Thyroid gland (tissue), 4 donors: ENCODE results near the gene SLBP. TPM values are rescaled to one million over a fixed set of nuclear protein-coding genes. Genes with fewer than 3 reads are reported as not detected.
A peak's percentile ranks its signal among the peaks of the same experiment; 100 is the strongest.

ENCODE experiments used
- DNase-seq, 2 donors: peaks; one replicate each; pipeline ENCODE4 v3.0.0-alpha.2; 2019
- H3K27ac ChIP-seq, 3 donors: fragments of 200-600 bp; sonication (generic); 1 replicate in 2 of 3; 2 replicates in 1 of 3; pipeline ENCODE4 v1.5.1; 2016 to 2019; ENCODE audit warnings: mild to moderate bottlenecking in 1 of 3, moderate library complexity in 1 of 3
- H3K27me3 ChIP-seq: fragments of 200-600 bp; sonication (generic); one replicate; pipeline ENCODE4 v1.5.1; 2019
- H3K36me3 ChIP-seq, 2 donors: fragments of 200-600 bp; sonication (generic); one replicate each; pipeline ENCODE4 v1.5.1; 2016 to 2019
- H3K4me1 ChIP-seq, 2 donors: fragments of 200-600 bp; sonication (generic); one replicate each; pipeline ENCODE4 v1.5.1; 2017 to 2019
- H3K4me3 ChIP-seq, 3 donors: fragments of 200-600 bp; sonication (generic); replicated peaks in 1 of 3; 1 replicate in 2 of 3; 2 replicates in 1 of 3; pipeline ENCODE4 v1.5.1; 2016; ENCODE audit warnings: mild to moderate bottlenecking in 1 of 3
- H3K9me3 ChIP-seq: fragments of 200-600 bp; sonication (generic); one replicate; pipeline ENCODE4 v1.5.1; 2017
- CTCF ChIP-seq, 6 experiments: fragments of 200-600 bp in 3 of 6; fragments of 450-650 bp in 3 of 6; sonication (generic) in 3 of 6; IDR thresholded peaks; one replicate each; pipeline ENCODE4 v1.5.1; 2016 to 2019; ENCODE audit warnings: antibody characterized with exemption in 6 of 6, mild to moderate bottlenecking in 2 of 6, inconsistent platforms in 1 of 6, moderate library complexity in 1 of 6
- POLR2A ChIP-seq, 2 donors: fragments of 450-650 bp; IDR thresholded peaks; one replicate each; pipeline ENCODE4 v1.6.1; 2017; ENCODE audit warnings: antibody characterized with exemption in 2 of 2, mild to moderate bottlenecking in 2 of 2, moderate library complexity in 1 of 2
- WGBS, 2 donors: methylation state at CpG; one replicate each; pipeline ENCODE4 v1.1.5; 2017; 5-methylcytosine and 5-hydroxymethylcytosine counted together
- intact Hi-C: fragments of 100-400 bp; cut with DNase I; formaldehyde crosslinking; loops from one replicate; pipeline ENCODE4 v1.15.1; 2023
- total RNA-seq, 4 donors: library from RNA; depleted of rRNA; stranded (reverse); fragments of >200 nt; gene quantifications; one replicate each; pipeline ENCODE4 v1.2.3, GENCODE V29; 2016

SLBP gene
- total RNA-seq, 4 donors from 2014 or later: 41.2 to 48.5 (median 43.3) TPM

- 57 to 61% methylated on average over 13 of the region's 17 CpGs for WGBS, 2 donors
- no peak overlapping the region for H3K4me3 ChIP-seq
- H3K9me3 ChIP-seq: no peaks in the 10 kb centered on the region
- peak overlapping the region in 2 of 3 donors; percentile 14 to 38 for H3K27ac ChIP-seq
- peak; percentile 91 to 95 for DNase-seq
- peaks cover 0 to 40% of the 10 kb centered on the region in 2 donors for H3K4me1 ChIP-seq
- H3K27me3 ChIP-seq: no peaks in the 10 kb centered on the region
- intact Hi-C loops: loop anchor here (10.0 kb wide), 1 partner anchor 372 kb away; no protein-coding TSS in a partner anchor
- TF ChIP-seq POLR2A (IDR thresholded peaks at IDR 0.05) (no peak), CTCF (IDR thresholded peaks at IDR 0.05) (peak; percentile 89 to 99 (median 92))
- H3K36me3 ChIP-seq: no peaks in the 10 kb centered on the region
These were observed 14.2 kb upstream of the SLBP start for GRCh38 chr4:1726146-1726934.

GRCh38 chr4:1725521-1725920 lies 13.4 kb upstream of the SLBP start:
- Histone ChIP-seq H3K4me3 (no peak overlapping the region), H3K27me3 (no peaks in the 10 kb centered on the region), H3K9me3 (no peaks in the 10 kb centered on the region), H3K27ac (no peak overlapping the region), H3K36me3 (no peaks in the 10 kb centered on the region), H3K4me1 (peaks cover 0 to 40% of the 10 kb centered on the region in 2 donors)
- DNase-seq: no peak
- intact Hi-C loops: loop anchor here (2.0 to 10.0 kb wide), 2 partner anchors 35 to 371 kb away; no protein-coding TSS in a partner anchor
- TF ChIP-seq POLR2A (IDR thresholded peaks at IDR 0.05) (no peak), CTCF (IDR thresholded peaks at IDR 0.05) (no peak)
- WGBS, 2 donors: 96 to 97% methylated on average over 2 to 6 of the region's 10 CpGs

- intact Hi-C loops: loop anchor here (5.0 to 10.0 kb wide), 2 partner anchors 146 to 368 kb away; no protein-coding TSS in a partner anchor
- H3K4me3 ChIP-seq: no peak overlapping the region
- H3K4me1 ChIP-seq: peaks cover 13 to 47% of the 10 kb centered on the region in 2 donors
- H3K27ac ChIP-seq: no peak overlapping the region
- DNase-seq: no peak
- H3K9me3 ChIP-seq: no peaks in the 10 kb centered on the region
- no peaks in the 10 kb centered on the region for H3K27me3 ChIP-seq
- no peak for TF ChIP-seq CTCF (IDR thresholded peaks at IDR 0.05)
- TF ChIP-seq POLR2A (IDR thresholded peaks at IDR 0.05): no peak
- WGBS, 2 donors: 71 to 78% methylated on average over 10 to 12 of the region's 12 CpGs
- H3K36me3 ChIP-seq: peaks cover 0 to 4% of the 10 kb centered on the region in 2 donors
These were observed 11.1 kb upstream of the SLBP start for GRCh38 chr4:1723131-1723801.

- no peak for TF ChIP-seq POLR2A (IDR thresholded peaks at IDR 0.05)
- TF ChIP-seq CTCF (IDR thresholded peaks at IDR 0.05): no peak
- Histone ChIP-seq H3K4me3 (no peak overlapping the region), H3K9me3 (no peaks in the 10 kb centered on the region), H3K4me1 (peaks cover 13 to 40% of the 10 kb centered on the region in 2 donors), H3K27me3 (no peaks in the 10 kb centered on the region), H3K36me3 (peaks cover 3 to 10% of the 10 kb centered on the region in 2 donors), H3K27ac (no peak overlapping the region)
- 35 to 49% methylated on average over 18 of the region's 18 CpGs for WGBS, 2 donors
- no peak for DNase-seq
- intact Hi-C loops: loop anchor here (5.0 to 10.0 kb wide), 2 partner anchors 145 to 368 kb away; no protein-coding TSS in a partner anchor
These were observed 10.5 kb upstream of the SLBP start for GRCh38 chr4:1722551-1723118.
